GM21619 (cell line): ENCODE measurements around the gene UQCR11.
A peak's percentile ranks its signal among the peaks of the same experiment; 100 is the strongest.
"Not testable (repeated sequence)": the region's sequence is repeated elsewhere in the genome, so short reads cannot be mapped to it uniquely, and the experiment has no call there.

Experiments used
- ATAC-seq: cut with Tn5 transposase; IDR thresholded peaks from one replicate; pipeline ENCODE4 v1.9.1; 2021; ENCODE audit not compliant: unreplicated experiment

Gene UQCR11

DNA sequence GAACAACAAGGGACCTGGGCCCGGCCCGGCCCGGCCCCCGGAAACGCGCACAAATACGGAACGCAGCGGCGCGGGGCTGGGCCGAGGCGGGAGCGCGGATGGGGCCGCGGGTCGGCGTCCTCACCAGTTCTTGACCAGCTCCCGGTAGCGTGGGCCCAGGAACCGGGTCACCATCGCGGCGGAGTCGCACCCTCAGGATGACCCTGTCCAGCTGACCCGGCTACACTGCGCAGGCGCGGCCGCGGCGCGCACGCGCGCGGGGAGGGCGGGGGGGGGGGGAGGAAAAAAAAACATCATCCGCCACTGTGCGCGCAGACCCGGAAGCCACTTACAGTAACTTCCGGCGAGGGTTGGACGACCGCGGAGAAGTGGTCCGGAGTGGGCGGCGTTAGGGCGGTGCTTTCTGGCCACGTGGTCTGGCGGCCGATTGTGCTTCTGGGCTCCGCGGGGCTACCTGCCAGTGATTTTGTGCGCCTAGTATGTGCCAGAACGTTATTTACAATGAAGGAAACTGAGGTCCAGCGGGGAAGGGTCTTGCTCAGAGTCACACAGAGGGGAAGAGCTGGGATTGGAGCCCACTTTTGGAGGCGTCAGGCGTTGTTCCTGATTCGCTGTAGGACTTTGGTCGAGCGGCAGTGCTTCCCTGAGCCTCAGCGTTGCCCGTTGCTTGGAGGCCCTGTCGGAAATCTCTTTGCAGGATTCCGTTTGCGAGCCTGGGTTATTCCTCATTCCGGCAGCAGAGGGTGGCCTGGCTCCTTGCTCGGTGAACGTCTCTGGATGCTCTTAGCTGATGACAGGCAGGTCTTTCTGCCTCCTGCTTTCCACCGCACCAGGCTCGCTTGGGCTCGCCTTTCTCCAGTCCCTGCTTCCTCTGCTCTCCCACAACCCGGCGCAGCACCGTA is at the start of gene UQCR11:
TSS of gene UQCR11 (minus strand) at position 227 of the 902 bp plus-strand sequence. CDS start at position 174, 53 bp downstream.
- ATAC-seq = peak; percentile 78

DNA sequence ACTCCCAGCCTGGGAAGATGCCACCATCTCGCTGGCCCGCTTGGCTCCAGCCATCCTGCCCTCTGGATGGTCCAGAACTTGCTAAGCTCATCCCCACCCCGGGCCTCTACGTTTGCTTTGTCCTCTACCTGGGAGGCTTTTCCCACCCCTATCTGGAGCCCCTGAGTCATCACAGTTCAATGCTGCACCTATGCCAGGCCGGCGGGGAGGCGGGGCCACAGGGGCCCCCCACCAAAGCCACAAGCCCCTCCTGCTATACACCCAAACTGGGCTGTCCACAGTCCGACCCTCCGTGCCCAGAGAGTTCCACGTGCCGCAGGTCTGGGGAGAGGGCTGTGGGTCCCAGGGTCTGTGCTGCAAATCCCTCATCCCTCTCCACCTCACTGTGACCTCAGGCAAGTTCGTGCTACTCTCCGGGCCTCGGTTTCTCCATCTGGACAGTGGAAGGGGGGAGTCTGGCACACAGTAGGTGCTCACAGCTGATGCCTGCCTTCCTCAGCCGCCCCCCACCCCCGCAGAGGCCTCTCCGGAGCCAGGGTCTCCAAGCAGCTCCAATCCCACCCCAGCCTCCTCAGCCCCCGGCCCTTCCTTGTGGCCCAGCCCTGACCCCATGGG is 49.0 kb upstream of the UQCR11 start:
- no peak for ATAC-seq

DNA sequence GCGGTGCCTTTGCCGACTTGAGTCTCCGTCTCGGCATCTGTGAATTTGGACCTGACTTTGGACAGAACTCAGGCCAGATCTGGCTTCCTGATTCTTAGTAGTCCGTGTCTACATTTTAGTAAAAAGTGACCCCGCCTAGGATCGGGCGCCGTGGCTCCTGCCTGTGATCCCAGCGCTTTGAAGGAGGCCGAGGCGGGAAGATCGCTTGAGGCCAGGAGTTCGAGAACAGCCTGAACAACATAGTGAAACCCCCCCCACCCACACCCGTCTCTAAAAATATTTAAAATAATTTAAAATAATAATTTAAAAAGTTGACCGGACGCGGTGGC is 48.0 kb upstream of the UQCR11 start:
- no peak for ATAC-seq

DNA sequence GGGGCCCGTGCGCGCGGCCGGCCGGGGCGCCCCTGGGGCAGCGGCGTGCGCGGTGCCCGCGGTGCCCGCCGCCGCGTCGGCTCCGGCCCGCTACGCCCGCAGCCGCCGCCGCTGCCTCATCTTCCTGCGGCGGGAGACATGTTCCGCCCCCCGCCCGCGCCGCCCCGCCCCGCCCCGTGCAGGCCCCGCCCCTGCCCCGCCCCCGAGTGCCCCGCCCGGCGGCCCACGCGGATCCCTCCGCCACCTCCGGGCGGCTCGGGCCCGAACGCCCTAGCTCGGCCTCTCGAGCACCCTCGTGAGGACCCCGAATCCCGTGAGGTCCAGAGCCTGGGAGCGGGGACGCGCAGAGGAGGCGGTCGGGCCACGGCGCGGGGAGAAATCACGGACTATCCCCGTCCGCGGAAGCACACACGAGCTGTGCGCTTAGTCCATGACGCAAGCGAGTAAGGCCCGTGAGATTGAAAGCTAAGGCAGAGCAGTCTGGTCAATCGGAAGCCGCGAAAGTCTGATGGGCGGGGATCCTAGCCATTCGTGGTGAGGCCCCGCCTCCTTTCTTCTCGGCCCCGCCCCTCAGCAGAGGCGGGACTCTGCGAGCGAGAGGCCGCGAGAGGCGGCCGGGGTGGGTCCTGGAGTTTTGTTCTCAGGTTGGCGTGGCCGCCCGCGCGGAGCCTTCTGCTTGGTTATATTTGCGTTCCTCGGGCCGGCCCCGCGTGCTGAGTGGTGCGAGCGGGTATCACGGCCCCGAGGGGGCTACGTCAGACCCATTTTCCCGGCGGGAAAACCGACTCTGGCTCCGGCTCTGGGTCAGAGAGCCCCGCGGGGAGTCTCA is 47.4 kb upstream of the UQCR11 start, which contains the start of gene TCF3:
TSS of gene TCF3 (minus strand) at position 145 of the 829 bp plus-strand sequence. CDS start 2,367 bp downstream, outside the sequence.
- ATAC-seq = peak; percentile 61

DNA sequence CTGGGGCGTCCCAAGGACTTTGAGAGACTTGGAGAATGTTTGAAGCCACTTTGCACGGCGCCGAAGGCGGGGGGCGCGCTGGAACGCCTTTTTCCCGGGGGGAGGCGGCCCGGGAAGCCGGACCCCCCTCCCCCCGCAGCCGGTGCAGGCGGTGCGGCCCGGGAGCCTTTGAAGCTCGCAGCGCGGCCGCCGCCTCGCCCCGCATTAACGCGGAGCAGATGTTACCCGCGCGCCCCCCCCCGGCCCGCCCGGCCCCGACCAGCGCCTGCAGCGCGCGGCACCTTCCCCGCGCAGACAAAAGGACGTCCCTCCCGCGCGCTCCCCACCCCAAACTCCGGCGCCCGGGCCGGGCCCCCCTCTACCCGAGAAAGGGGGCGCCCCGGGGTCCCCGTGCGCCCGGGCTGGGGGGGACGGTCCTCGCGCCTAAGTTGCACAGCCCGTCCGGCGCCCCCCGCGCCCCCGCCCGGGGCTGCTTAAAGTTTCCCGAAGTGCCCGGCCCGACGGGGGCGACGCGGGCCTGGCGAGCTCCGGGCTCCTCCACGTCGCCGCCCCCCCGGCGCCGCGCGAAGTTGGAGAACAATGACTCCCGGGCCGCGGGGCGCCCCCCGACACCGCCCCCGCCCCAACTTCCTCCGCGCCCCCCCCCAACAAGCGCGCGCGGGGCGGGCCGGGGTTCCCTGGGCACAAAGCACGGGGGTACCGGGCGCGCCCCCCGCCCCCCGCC is 46.5 kb upstream of the UQCR11 start:
- ATAC-seq = no peak

DNA sequence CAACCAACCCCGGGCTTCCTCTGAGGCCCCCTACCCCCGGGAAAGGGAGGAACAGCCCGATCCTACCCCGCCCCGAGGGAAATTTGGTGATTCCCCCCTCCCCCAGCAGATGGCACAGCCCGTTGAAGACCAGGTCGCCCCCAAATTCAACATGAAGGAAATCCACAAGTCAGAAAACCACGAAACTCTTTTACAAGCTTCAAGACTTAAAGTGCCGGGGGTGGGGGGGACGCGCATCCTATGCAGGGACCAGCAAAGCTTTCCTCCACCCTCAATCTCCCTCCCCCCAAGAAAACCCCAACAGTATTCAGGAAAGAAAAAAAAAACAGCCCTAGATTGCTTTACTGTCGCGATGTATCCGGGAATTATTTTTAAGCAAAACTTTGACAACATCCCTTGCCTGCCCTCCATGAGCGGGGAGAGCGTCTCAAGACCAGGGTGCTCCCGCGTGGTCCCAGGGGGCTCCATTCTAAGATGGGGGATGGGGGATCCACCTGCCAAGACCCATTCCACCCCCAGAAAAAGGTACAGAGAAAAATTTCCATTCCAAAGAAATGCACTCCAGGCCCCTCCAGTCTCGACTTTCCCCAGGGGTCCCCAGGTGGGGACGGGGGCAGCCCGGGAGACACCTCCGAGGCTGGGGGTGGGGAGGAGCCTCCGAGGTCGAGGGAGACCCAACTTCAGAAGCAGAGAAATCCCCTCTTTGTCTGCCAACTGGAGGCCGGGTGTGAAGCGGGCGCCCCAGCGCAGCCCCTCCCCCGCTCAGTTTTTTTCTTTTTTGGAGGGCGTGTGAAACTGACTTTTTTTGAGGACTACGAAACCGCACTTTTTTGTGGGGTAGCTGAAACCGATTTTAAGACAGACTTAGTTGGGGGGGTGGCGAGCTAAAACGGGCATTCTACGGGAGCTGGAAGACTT is 45.6 kb upstream of the UQCR11 start:
- ATAC-seq = no peak

DNA sequence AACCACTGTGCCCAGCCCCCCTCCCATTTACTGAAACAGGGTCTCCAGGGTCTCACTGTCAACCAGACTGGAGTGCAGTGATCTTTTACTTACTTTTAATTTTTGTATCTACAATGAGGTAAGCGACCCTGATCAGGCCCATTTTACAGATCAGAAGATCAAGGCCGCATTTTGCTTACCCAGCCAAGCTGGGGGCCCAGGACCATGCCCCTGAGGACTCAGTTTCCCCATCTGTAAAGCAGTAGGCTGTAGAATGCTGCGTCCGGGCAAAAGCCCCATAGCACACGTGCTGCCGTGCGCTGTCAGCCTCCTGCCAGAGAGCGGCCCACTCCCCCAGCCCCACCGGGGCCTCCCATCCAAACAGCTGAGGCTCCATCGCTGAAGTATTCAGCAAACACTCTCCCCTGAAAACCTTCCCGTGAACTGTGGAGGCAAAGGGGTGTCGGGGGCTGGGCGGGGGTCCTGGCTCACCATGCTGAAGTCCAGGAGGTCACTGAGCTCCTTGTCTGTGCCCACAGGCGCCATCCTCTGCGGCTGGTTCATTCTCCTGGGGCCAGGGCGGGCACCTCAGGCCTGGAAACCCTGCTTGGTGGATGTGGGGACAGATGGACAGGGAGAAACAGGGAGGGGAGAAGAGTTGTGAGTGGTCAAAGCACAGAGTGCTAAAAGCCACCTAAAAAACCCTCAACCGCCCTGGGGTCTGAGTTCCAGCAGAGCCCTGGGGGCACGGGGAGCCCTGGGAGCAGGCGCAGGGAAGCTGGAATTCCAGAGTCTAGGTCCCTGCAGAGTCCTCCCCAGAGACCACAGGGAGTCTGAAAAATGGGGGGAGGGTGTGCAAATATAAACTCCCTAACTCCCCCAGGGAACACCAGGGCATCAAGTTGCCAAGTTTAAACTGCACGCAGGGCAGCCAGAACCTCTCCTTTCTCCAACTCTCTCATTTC is 44.7 kb upstream of the UQCR11 start:
- no peak for ATAC-seq

DNA sequence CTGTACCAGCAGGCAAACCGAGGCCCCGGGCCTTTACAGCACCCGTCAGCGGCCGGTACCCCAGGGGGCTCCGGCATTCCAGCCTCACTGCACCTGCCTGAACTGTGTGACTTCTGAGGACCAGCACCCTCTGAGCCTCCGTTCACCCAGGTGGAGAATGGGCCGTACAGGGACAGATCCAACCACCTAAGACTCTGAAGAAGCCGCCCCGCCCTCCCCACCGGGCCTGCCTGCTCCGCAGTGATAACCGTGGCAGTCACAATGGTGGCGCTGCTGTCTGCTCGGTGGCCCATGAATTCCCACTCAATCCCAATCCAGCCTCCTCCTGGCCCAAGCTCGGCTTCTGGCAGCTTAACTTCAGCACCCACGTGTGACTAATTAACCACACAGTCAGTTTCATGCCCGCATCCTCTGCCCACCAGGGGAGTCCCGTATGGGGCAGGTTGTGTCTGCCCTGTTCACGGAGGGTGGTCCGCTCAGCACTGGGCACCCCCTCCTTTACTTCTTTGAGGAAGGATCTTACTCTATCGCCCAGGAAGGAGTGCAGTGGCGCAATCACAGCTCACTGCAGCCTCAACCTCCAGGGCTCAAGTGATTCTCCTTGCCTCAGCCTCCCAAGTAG is 43.8 kb upstream of the UQCR11 start:
- ATAC-seq = no peak

DNA sequence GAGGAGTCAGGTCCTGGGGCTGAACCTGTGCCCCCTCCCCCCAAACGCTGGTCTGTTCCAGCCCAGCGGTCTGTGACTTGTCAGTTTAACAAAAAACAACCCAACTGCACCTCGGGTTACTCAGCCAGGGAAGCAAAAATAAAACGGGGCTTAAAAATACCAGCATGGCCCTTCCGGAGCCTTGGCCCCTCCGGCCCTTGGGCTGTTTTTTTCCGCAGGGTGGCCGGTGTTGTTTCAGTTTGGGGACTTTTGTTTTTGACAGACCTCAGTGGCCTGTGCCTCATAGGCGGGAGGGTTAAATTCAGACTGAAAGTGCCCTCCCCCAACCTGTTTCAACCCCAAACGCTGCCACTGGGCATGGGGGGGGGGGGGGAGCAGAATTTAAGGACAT is 43.2 kb upstream of the UQCR11 start:
- ATAC-seq = no peak

DNA sequence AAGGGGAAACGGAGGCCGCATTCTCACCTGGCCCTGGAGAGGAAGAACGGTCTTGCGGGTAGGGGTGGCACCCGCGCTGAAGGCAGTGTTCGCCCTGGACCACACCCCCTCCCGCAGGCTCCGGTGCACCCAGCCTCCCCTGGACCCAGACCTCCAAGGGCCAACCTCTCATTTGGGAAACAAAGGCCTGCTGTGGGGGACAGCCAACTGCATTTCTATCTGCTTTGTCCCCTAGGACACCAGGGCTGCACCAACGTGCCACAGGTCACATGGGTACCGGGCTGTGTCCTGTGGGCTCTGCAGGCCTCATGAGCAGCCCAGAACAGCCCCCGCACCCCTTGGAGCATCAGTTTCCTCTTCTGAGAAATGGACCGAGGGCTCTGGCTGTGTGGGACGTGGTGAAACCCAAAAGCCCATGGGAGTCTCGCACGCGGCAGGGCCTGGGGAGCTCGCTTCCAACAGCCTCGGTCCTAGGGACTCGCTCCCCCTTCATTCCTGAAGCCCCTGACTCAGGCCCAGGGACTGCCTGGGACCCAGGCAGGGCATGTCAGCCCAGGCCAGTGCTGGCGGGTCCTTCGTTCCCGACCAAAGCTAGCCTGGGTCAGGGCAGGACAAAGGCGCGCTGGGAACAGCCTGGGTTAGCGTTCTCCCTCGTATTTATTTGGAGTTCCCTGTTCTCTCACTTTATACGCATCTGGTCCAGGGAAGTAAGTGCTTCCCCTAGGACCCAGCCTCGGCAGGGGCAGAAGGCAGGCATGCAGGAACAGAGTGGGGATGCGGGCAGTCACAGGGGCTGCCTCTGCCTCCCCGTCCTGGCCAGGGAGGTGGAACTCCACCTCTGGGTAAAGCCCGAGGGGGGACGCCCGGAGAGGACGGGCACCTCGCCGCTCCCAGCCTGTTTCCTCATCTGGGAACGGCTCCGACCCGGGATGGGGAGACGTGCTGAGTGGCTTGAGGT is 42.5 kb upstream of the UQCR11 start:
- ATAC-seq = no peak

DNA sequence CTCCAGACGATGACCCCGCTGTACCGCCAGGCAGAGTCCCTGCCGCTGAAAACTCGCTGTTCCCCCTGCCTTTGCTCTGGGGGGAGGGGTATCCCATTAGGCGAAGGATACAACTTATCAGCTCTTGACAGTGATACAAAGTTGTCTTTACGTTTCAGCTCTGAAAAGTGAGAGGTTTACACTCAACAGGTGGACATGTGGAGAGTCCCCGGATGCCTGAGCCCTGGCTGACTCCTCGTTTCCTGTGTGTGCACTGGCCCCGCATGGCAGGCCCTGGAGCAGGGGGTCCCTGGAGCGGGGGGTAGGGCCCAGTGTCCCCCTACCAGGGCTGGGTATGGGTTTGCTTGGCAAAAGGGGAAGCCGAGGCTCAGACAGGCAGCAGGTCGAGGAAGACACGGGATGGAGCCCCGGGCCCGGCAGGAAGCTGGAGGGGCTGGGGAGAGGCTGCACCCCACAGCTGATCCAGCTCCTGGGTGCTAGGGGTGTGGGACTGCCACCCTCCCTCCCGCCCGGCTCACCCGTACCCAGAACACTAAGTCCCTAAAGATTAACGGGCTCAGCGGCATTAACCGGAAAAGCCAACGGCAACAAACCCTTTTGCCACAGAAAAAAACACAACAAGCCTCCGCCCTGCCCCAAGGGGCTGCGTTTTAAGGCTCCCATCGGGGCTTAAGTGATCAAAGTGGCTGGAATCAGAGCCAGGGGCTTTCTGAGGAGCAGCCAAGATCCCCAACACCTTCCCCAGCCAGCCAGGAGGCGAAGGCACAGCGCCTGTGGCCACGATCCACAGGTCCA is 41.6 kb upstream of the UQCR11 start:
- ATAC-seq = no peak

DNA sequence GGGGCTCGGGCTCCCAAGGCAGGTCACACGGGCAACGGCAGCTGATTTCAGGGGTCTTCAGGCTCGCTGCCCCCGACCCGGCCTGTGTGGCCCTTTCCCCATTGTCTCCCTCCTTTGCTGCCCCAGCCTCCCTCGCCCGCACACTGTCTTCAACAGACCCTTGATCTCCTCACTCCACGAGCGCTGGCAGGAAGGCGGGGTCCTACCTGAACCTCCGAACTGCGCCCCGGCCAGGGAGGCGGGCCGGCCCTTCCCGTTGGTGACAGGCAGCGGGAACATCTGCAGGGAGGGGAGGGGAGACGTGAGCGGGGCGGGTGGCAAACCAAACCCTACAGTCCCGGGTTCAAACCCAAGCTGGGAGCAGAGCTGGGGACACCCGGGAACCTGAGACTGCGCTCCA is 40.9 kb upstream of the UQCR11 start:
- no peak for ATAC-seq

DNA sequence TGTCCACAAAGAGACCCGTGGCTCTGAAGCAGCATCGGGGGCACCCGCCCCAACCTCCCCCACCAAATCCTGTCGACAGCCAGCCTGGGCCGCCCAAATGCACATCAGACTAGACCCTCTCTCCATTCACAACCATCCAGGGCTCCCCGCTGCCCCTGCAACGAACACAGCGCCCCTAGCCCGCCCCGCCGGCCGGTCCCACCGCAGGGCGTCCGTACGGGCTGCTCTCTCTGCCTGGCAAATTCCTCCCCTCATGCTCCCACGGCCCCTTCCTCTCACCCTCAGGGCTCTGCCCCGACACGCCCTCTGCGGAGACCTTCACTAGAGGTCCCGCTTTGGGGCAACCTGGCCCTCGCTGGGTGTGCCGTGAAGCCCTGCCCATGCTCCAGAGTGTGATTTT is 40.0 kb upstream of the UQCR11 start:
- no peak for ATAC-seq

DNA sequence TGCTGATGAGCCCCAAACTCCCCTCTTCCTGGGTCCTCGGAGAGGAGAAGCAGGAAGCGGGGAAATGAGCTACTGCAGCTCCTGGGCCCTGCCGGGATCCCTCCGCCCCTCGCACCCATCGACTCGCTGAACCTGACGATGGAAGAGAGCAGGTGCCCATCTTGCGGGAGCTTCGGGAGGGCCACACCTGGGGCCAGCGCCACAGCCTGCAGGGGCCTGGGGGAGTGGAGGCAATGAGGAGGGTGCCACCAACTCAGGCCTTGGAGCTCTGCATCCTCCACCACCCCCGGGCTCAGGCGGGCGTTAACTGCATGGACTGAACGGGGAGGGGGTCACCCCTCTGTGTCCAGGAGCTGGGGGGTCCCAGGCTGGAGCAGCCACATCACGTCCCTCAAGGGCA is 38.8 kb upstream of the UQCR11 start:
- ATAC-seq = no peak

DNA sequence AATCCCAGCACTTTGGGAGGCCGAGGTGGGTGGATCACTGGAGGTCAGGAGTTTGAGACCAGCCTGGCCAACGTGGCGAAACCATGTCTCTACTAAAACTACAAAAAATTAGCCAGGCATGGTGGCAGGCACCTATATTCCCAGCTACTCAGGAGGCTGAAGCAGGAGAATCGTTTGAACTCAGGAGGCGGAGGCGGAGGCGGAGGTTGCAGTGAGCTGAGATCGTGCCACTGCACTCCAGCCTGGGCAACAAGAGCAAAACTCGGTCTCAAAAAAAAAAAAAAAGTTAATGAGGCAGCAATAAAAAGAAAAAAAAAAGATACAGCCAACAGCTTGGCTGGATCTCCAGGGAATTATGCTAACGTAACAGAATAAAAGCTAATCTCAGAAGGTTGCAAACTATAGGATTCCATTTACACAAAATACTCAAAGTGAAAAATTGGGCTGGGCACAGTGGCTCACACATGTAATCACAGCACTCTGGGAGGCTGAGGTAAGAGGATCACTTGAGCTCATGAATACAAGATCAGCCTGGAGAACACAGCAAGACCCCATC is 35.7 kb upstream of the UQCR11 start:
- not testable (repeated sequence) for ATAC-seq
